NCI-H526 (cell line): ENCODE measurements around the gene TBC1D9B.
A peak's percentile ranks its signal among the peaks of the same experiment; 100 is the strongest.

Experiments
- DNase-seq, 2 experiments: peaks; one replicate each; lab custom pipeline; 2025; lab: John Stamatoyannopoulos, UW

The TBC1D9B gene

DNA sequence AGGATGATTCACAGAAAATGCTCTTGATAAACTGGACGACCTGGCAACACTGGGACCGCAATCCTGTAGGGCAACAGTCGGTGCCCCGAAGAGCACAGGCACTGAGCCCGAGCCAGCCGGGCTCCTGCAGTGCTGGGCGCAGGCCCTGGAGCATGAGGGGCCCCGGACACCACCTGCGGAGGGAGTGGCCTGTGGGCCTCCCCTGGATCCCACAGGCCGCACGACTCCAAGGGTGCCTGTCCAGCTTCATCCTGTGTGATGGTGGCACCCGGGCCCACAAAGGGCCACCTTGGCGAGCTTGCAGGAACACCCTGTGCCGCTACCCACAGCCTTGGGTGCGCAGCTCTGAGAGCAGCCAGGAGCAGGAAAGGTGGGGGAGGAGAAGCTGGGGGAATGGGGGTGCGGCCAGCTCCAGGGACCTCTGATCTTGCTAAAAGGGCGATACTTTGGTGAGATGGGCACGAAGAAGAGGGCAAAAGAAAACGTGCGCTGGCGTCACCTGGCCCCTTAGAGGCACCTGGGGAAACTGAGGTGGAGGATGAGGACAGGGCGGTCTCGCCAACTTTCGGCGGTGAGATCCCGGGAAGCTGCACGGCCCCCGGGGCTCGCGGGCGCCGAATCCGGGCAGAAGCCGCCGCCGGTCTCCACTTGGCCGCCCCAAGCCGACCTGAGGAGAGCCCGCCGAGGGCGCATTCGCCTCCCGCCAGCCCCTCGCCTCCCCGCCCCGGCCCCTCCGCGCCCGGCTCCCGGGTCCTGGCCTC, 722 bp downstream of the TBC1D9B start:
- DNase-seq = peak in 1 of 2 experiments; percentile 36

DNA sequence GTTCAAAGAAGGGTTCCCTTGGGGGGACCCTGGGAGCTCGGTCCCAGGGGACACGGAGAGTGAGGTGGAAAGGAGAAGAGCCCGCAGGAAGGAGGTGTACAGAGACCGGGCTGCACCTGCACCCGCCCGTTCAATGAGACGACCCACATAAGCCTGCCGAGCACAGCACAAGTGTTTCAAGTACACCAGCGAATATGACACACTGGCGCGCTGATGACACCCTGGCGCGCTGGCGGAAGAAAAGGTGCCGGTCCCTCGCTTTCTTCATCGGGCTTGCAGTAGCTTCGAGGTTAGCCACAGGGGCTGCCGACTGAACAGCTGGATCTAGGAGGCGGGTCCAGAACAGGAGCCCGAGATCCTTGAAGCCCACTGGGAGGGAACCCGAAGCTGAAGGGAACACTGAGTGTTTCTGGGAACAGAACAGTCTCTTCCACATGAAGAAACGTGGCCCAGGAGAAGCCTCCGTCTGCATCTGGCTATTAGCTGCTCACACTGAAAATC, 1.4 kb downstream of the TBC1D9B start:
- no peak for DNase-seq

DNA sequence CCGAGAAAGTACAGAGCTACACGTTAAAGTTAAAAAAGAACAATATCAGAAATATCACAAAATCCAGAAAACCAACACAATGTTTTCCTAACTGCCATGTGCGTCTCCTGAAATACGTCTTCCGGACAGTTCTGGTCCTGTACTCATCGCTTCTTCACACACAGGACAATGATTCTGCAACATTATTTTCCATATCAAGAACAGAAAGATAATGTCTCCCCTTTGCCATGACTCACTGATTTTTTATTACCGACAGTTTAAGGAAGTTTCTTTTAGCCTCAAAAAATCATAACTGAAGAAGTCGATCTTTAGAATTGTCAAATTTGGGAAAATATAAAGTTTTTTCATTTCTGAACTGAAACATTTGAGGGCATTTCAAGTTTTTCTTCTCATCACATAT, 2.5 kb downstream of the TBC1D9B start:
- no peak for DNase-seq

DNA sequence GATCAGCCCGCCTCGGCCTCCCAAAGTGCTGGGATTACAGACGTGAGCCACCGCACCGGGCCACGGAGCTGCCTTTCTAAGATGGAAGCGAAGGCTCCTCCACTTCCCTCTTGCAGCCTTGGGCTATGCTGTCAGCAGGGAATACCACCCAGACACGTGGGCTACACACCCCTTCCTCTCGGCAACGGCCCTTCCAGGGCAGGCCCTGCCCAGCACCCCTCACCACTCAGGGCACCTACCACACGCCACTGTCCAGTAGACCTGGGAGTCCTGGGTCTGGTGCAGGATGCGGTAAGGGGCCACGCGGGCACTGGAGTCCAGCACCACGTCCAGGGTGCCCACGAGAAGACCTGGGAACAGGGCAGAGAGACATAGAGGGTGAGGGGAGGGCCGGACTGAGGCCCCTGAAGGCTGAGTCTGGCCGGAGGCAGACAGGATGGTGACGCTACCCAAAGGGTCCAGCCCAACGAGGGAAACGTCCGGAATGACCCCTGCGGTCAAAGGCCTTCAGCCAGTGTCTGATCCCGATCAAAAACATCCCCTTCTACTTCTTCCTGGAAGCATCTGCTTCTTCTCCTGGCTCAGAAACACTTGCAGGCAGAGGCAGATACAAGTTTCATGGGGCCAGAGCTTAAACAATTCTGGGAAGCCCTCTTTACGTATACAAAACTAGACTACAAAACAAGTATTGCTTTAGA, 3.1 kb downstream of the TBC1D9B start:
- DNase-seq = no peak

DNA sequence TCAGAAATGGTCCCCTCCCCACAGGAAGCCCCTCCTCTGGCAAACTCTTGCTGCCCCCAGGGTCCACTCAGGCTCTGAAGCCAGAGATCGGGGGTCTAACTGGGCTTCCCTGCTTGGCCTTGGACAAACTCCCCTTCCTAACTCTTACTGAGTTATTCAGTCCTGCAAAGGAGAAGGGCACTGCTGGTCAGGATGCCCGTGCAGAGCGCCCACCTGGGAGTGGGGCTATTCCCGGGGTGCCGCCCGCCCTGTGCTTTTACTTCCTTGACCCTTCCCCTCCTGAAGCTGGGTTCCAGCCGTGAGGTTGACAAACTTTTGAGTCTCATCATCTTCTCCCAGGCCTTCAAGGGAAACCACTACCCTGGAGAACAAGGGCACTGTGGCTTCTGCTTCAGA, 4.9 kb downstream of the TBC1D9B start:
- DNase-seq = no peak

DNA sequence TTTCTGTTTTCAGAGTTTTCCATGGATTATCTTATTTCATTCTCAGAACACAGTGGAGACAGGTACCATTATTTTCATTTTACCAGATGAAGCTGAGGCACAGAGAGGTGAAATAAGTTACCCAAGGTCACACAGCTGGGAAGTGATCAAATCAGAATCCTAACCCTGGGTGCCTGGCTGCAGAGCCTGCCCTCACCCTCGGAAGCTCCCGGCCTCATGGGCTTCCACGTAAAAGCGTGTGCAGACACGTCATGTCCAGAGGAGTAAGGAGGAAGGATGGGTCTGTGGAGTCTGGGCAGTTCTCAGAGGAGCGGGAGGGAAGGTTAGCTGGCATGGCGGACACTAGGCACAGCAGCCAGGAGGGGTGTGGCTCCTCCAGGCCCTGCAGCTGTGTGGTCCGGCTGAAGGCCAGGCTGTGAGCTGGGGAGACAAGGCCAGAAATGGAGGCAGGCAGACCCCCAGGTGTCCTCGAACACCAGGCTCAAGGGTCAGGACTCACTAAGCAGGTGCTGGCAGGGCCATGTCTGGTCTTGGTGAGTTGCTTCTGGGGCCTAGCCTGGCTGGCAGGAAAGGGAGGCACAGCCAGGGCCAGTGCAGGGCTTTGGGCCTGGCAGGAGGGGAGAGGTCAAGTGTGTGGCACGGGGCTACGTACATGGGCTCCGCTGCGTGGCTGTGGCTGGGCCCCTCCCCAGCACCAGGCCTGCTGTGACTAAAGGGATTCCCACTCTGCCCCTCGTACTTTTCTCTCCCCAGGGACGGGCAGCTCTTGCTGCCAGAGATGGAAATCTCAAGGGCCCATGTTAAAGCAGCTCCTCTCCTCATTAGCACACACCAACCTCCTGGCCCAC, 5.6 kb downstream of the TBC1D9B start:
- DNase-seq = no peak

DNA sequence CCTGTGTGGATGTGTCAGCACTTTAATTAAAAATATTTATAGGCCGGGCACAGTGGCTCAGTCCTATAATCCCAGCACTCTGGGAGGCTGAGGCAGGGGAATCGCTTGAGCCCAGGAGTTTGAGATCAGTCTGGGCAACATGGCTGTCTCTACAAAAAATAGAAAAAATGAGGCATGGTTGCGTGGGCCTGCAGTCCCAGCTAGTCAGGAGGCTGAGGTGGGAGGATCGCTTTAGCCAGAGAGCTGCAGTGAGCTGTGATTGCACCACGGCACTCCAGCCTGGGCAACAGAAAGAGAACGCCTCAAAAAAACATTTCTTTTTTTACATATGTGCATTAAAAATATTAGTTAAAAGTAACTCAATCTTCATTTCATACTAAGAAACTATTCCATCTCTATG, 6.2 kb downstream of the TBC1D9B start:
- DNase-seq = no peak

DNA sequence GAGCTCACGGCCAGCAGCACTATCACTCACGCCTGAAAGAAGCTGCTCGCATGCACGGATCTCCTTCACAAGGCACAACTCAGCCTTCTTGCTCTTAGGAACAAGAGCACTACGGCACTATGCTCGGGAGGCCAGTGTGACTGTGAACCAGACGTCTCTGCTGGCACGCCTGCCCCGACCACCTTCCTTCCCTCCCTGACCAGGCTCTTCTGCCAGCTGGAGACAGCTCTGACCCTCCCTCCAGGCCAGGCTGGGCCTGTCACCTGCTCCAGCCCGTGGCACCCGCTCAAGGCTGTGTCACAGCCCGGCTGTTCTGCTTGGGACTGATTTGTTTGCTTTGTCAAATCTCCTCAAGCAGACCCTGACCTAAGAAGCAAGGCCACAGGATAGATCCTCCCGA, 7.0 kb downstream of the TBC1D9B start:
- no peak for DNase-seq

DNA sequence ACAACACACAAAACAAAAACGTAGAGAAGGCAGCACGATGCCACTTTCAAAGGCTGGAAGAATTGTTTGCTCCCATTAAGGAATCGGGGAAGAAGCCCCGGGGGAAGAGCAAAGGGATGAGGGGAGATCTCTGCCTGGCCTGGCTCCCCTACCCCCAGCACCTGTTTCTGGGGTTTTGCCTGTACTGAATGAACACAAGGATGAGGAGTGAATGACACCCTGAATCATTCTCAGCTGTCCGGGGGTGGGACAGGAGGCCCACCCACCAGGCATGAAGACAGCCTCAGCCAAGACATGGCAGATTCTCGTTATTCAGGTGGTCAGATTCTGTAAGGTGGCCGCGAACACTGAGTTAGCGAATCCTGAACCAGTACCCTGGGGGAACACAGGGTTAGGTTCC, 7.5 kb downstream of the TBC1D9B start:
- no peak for DNase-seq

DNA sequence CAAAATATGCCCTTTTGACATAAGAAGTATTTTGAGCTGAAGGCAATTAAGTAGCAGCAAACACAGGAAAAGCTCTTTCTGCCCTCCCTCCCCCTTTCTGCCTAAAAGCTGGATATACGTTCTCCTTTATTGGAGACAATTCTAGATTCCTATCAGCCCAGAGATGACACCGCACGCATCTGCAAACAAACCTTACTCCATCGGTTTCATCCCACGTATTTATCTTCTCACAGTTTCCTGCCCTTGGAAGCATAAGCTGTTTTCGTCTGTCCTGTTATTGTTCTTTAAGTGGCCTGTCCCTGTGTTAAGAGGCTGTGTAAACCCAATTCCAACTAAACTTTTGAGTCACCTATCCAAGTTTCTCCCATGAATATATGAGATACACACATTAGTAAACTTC, 11.8 kb downstream of the TBC1D9B start:
- DNase-seq = no peak

DNA sequence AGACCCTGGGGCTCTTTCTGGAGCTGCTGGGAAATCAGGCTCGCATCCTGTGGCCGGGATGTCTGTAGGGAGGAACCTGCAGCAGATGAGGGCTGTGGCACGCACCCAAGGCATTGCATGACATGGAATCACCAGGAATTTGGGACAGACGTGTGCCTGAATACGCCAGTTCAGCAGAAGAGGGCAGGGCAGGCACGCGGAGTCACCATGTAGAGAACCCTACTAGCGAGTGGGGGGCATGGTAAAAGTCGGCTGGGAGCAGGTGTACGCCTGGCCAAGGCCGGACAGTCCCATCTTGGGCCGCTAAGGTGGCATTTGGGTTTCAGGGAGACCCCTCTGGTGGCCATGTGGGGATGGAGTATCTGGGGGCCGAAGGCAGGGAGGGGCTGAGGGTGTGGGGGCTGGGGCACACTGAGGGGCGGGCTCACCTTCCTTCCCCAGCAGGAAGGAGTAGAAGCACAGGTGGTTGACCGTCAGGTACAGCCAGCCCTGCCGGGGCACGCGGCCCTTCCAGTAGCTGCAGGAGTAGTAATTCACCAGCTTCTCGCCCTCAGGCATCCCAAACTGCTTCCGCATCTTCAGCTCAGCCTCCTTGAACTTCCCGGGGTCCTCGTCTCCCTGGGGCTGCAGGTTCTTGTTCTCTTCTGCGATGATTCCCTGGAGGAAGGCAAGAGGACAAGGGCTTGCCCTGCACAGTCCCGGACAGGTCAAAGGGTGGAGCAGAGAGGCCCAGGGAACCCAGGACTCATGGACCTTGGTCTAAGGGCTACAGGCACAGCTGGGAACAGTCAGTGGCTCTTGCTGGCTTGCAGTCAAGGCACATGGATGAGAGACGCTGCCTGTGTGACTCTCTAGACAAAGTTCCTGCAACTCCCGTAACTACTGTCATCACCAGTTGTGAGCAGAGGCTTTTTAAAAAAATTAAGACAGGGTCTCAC, 13.5 kb downstream of the TBC1D9B start:
- DNase-seq = no peak

DNA sequence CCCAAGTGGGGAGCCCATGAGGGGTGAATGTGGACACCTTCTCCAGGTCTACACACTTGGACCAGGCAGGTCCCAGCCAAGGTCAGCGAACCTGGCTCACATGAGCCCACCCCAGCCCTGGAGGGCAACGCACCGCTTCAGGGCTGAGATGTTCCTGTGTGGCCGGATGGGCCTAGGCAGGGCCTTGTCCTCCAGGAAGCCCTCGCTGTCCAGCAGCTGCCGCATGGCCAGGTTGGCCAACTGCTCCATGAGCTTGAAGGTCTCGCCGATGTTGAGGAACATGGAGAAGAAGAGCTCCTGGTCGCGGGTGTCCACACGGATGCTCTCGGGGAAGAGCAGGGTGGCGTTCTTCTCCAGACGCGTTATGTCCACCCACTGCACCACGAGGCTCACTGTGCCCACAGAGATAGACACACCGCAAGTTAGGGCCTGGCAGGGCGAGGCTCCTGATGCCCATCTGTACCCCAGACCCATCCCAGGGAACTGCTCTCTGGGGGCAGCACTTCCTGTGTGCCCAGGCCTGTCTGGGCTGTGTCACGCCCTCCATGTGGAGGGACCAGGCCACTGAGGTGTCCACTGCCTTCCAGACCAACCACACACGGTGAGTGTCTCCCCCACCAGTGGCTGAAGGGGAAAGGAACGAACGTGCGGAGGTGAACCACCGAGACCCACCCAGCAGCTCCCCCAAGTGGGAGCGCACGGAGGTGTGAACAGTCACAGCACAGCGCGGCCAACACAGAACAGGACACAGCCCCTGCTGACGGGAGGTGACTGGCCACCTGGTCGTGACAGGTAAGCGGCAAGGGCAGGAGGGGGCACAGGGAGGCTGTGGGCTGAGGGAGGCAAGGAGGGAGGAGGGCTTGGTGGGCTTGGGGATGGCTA, 14.4 kb downstream of the TBC1D9B start:
- DNase-seq = no peak

DNA sequence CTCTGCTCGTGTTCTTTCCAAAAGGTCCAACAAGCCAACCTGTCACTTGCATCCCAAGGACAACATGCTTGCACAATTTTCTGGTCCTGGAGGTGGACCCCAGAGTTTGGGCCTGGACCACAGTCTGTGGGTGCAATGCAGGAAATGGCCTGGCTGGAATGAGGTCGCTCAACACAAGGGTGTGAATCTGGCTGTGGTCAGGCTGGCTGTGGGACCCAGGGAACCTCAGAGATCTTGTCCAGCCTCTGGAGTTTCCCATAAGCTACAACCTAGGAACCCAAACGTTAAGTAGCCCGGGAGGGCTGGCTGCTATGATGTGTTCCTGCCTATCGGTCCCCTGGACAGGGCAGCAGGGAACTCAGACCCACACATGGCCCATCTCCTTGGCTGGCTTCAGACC, 15.4 kb downstream of the TBC1D9B start:
- DNase-seq = no peak

DNA sequence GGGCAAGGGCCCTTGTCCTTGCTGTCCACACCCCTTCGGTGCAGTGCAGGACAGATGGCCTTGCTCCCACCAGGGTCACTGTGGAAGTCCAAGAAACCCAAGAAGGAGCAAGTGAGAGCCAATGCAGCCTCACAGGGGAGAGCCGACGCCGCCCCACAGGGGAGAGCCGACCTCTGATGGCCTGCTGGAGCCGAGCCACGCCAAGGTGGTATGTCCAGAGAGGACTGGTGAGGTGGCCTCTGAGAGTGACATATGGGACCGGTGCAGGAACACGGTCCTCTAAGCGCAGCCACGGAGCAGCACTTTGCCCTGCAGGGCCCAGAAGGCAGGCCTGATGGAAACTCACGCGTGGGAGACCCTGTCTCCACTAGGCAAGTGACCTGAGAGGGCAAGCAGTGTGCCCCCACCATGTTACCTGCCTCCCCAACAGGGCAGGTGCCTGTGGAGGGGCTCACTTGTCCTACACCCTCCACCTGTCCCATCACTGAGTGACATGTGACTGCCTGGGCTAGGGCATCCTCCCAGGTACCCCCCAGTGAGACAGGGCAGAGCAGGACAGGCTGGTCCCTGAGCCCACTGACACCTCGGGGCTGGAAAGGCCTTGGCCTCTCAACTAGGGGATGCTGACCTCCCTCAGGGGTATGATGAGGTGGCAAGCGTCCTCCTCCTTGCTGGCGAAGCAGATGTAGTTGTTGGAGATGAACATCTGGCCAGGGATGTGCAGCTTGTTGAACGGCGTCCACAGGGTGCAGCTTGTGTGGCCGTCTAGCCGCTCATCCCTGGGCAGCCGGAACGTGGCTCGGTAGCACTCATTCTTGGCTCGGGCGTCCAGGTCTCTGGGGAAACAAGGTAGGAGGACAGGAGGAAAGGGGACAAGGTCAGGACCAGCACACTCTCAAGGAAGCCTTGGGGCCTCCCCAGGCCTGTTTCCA, 16.7 kb downstream of the TBC1D9B start:
- no peak for DNase-seq

DNA sequence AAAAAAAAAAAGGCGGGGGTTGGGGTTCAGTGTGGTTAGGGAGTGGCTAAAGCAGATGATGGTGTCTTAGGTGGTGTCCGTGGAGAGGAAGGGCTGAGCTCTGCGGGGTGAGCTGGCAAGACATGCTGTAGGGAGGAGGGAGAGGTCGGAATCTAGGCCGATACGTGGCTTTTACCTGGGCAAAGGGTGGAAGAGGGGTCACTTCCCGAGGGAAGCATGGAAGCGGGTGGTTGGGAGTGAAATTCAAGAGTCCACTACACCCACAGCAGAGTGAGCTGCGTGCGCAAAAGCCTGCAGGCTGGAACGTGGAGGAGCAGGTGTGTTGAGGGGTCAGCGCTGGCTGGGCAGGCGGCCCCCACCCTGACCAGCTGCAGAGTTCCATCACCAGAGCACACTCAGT, 17.8 kb downstream of the TBC1D9B start:
- no peak for DNase-seq

DNA sequence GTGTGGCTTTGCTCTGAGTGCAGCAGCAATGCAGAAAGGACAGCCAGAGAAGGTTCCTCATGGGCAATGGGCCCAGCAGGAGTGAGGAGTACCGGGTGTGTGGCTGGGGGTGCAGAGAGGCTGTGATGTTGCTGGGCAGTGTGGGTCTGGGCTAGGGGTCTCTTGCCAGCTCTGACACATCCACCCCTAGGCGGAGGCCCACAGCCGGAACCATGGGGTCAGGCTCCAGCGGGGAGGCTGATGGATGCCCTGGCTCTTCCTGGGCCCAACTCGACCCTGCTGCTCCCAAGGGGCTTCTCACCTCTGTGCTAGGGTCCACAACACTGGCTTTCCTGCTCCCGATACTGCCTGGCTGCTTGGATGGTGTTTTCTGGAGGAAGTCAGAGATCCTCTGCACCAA, 19.9 kb downstream of the TBC1D9B start:
- no peak for DNase-seq

DNA sequence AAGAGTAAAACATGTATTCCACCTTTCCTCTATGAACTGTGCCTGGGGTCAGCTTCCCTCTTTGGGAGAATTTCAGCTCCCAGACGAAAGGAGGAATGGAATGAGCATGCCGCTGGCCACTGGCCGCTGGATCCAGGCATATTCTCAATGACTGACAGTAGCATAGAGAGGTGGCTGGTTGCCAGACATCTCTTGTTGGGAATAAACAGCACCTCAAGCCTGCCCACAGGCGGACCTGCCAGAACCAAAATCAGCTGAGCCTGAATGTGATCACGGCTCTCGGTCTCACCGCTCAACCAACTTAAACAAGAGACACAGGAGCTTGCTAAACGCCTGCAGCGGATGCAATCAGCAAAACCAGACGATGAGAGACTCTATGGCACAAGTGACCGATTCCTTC, 20.6 kb downstream of the TBC1D9B start:
- no peak for DNase-seq

DNA sequence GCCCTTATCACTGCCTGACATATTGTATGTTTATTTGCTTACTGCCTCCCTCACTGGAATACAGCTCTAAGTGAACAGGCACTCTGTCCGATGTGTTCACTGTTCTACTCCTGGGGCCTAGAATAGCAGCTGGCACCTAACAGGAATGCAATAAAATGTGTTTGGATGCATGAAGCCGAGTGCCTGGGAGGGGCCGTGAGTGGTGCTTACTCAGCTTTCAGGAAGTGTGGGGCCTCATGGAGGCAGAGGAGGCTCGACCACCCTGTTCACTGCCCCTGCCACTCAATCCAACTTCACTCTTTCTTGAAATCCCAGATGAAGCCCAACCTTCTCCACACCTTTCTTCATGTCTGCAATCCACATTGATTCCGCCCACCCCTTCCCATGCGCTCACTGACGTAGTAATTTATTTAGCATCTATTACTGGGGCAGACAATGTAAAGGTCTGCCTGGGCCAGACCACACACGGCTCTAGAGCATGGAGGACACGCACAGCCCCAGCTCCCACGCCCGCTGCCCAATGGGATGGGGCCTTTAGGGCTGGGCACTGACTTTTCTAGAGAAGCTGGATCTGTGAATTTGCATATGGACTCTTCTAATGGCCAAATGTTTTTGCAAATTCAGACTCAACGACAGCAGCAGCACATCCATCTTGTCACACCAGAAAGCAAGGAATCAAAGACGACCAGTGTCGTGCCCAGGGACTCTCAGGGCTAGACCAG, 21.3 kb downstream of the TBC1D9B start:
- no peak for DNase-seq
